Measurements from ENCODE around the gene ZFPM1.

The ZFPM1 gene

GRCh38 chr16:88453217-88453531 lies at the start of gene ZFPM1:
Gene ZFPM1, plus strand, starts transcription at chr16:88453280. Its CDS starts 359 bp downstream, at chr16:88453639.
- Histone ChIP-seq H2AFZ (ENCODE audit: low read depth, low read length, severe bottlenecking) (no peak within 1 kb of the TSS), H3K9me3 (ENCODE audit: insufficient read depth, low read length) (no peaks in the 10 kb centered on the region), H3K36me3 (ENCODE audit: low read length) (no peaks in the 10 kb centered on the region), H3K79me2 (ENCODE audit: insufficient read depth, low read length) (no peaks in the 10 kb centered on the region), H4K20me1 (ENCODE audit: low read depth, low read length) (no peaks in the 10 kb centered on the region), H3K9me2 (replicated peaks; ENCODE audit: insufficient read depth, low read length) (no peaks in the 10 kb centered on the region), H3F3A (ENCODE audit: insufficient read depth) (no peaks in the 10 kb centered on the region), H3K4me3 (ENCODE audit: insufficient read depth, low read length, poor library complexity, severe bottlenecking) (no peak within 1 kb of the TSS), H3K27me3 (ENCODE audit: low read length) (no peaks in the 10 kb centered on the region), H3K4me2 (ENCODE audit: low read depth, low read length, poor library complexity, severe bottlenecking) (no peak within 1 kb of the TSS), H3K9ac (ENCODE audit: low read length) (no peak within 1 kb of the TSS), H3K27ac (ENCODE audit: low read depth, low read length) (no peak within 1 kb of the TSS)
- TF ChIP-seq CTCF (IDR thresholded peaks at IDR 0.05; ENCODE audit: insufficient read depth, low read length, poor library complexity, severe bottlenecking) = no peak
- TF ChIP-seq EZH2phosphoT487 (conservative IDR thresholded peaks at IDR 0.05; ENCODE audit: low read length) = no peak

- TF ChIP-seq CTCF (IDR thresholded peaks at IDR 0.05; ENCODE audit: insufficient read depth, low read length, poor library complexity, severe bottlenecking) (no peak), EZH2phosphoT487 (conservative IDR thresholded peaks at IDR 0.05; ENCODE audit: low read length) (no peak)
- Histone ChIP-seq H3K4me2 (ENCODE audit: low read depth, low read length, poor library complexity, severe bottlenecking) (no peak overlapping the region), H4K20me1 (ENCODE audit: low read depth, low read length) (no peaks in the 10 kb centered on the region), H3K9me2 (replicated peaks; ENCODE audit: insufficient read depth, low read length) (no peaks in the 10 kb centered on the region), H3K9me3 (ENCODE audit: insufficient read depth, low read length) (no peaks in the 10 kb centered on the region), H3F3A (ENCODE audit: insufficient read depth) (no peaks in the 10 kb centered on the region), H3K27me3 (ENCODE audit: low read length) (no peaks in the 10 kb centered on the region), H3K9ac (ENCODE audit: low read length) (no peak overlapping the region), H3K27ac (ENCODE audit: low read depth, low read length) (no peak overlapping the region), H2AFZ (ENCODE audit: low read depth, low read length, severe bottlenecking) (no peak overlapping the region), H3K79me2 (ENCODE audit: insufficient read depth, low read length) (no peaks in the 10 kb centered on the region), H3K36me3 (ENCODE audit: low read length) (no peaks in the 10 kb centered on the region), H3K4me3 (ENCODE audit: insufficient read depth, low read length, poor library complexity, severe bottlenecking) (no peak overlapping the region)
Measured at GRCh38 chr16:88403794-88404581, 49.1 kb upstream of the ZFPM1 start.

- no peak overlapping the region for H3K27ac ChIP-seq (ENCODE audit: low read depth, low read length)
- H2AFZ ChIP-seq (ENCODE audit: low read depth, low read length, severe bottlenecking) = no peak overlapping the region
- H3K79me2 ChIP-seq (ENCODE audit: insufficient read depth, low read length) = no peaks in the 10 kb centered on the region
- H3K4me2 ChIP-seq (ENCODE audit: low read depth, low read length, poor library complexity, severe bottlenecking) = no peak overlapping the region
- H3K9me3 ChIP-seq (ENCODE audit: insufficient read depth, low read length) = no peaks in the 10 kb centered on the region
- no peaks in the 10 kb centered on the region for H3F3A ChIP-seq (ENCODE audit: insufficient read depth)
- no peaks in the 10 kb centered on the region for H3K9me2 ChIP-seq (replicated peaks; ENCODE audit: insufficient read depth, low read length)
- no peak overlapping the region for H3K9ac ChIP-seq (ENCODE audit: low read length)
- no peaks in the 10 kb centered on the region for H3K36me3 ChIP-seq (ENCODE audit: low read length)
- H3K4me3 ChIP-seq (ENCODE audit: insufficient read depth, low read length, poor library complexity, severe bottlenecking) = no peak overlapping the region
- TF ChIP-seq EZH2phosphoT487 (conservative IDR thresholded peaks at IDR 0.05; ENCODE audit: low read length) (no peak), CTCF (IDR thresholded peaks at IDR 0.05; ENCODE audit: insufficient read depth, low read length, poor library complexity, severe bottlenecking) (no peak)
- no peaks in the 10 kb centered on the region for H4K20me1 ChIP-seq (ENCODE audit: low read depth, low read length)
- H3K27me3 ChIP-seq (ENCODE audit: low read length) = no peaks in the 10 kb centered on the region
Measured at GRCh38 chr16:88404769-88405168, 48.3 kb upstream of the ZFPM1 start.

Measured in SU-DHL-6 (cell line).